NOMO-1 (cell line): ENCODE measurements around the gene ARMH2.

Source experiments
- DNase-seq, 2 experiments: peaks; one replicate each; lab custom pipeline; 2025; ENCODE audit not compliant: unreplicated experiment in 2 of 2; lab: John Stamatoyannopoulos, UW

The ARMH2 gene

GRCh38 chr6:24798740-24799540 lies at the start of gene ARMH2:
ARMH2 (minus strand) TSS chr6:24798917; CDS start chr6:24798857, 60 bp downstream.
- DNase-seq, result no peak

- DNase-seq, result no peak
Measured at GRCh38 chr6:24848461-24848860, 49.7 kb upstream of the ARMH2 start.

GRCh38 chr6:24847402-24847801 lies 48.7 kb upstream of the ARMH2 start:
- DNase-seq, result no peak

- DNase-seq, result no peak
Measured at GRCh38 chr6:24845578-24845977, 46.9 kb upstream of the ARMH2 start.

GRCh38 chr6:24844903-24845302 lies 46.2 kb upstream of the ARMH2 start:
- no peak for DNase-seq

- no peak for DNase-seq
Measured at GRCh38 chr6:24844061-24844460, 45.3 kb upstream of the ARMH2 start.

- no peak for DNase-seq
Measured at GRCh38 chr6:24840187-24840586, 41.5 kb upstream of the ARMH2 start.

GRCh38 chr6:24838994-24839393 lies 40.3 kb upstream of the ARMH2 start:
- DNase-seq, result no peak

- DNase-seq, result no peak
Measured at GRCh38 chr6:24838081-24838480, 39.4 kb upstream of the ARMH2 start.

GRCh38 chr6:24836109-24836508 lies 37.4 kb upstream of the ARMH2 start:
- DNase-seq, result no peak

GRCh38 chr6:24833711-24834386 lies 35.1 kb upstream of the ARMH2 start:
- no peak for DNase-seq

GRCh38 chr6:24832794-24833193 lies 34.1 kb upstream of the ARMH2 start:
- DNase-seq, result no peak

- no peak for DNase-seq
Measured at GRCh38 chr6:24831771-24832716, 33.3 kb upstream of the ARMH2 start.

GRCh38 chr6:24829657-24830056 lies 30.9 kb upstream of the ARMH2 start:
- no peak for DNase-seq

- DNase-seq, result no peak
Measured at GRCh38 chr6:24827970-24828369, 29.3 kb upstream of the ARMH2 start.

- DNase-seq, result no peak
Measured at GRCh38 chr6:24827162-24827561, 28.4 kb upstream of the ARMH2 start.

GRCh38 chr6:24825130-24825630 lies 26.5 kb upstream of the ARMH2 start:
- DNase-seq, result no peak

- no peak for DNase-seq
Measured at GRCh38 chr6:24824142-24824938, 25.6 kb upstream of the ARMH2 start.

GRCh38 chr6:24823185-24823584 lies 24.5 kb upstream of the ARMH2 start:
- no peak for DNase-seq

- DNase-seq, result no peak
Measured at GRCh38 chr6:24822696-24823095, 24.0 kb upstream of the ARMH2 start.
